ENCODE data around the gene SVIL.

The SVIL gene

GRCh38 chr10:29656451-29656992 lies 21.8 kb upstream of the SVIL start:
- TF ChIP-seq, protein P1, sequence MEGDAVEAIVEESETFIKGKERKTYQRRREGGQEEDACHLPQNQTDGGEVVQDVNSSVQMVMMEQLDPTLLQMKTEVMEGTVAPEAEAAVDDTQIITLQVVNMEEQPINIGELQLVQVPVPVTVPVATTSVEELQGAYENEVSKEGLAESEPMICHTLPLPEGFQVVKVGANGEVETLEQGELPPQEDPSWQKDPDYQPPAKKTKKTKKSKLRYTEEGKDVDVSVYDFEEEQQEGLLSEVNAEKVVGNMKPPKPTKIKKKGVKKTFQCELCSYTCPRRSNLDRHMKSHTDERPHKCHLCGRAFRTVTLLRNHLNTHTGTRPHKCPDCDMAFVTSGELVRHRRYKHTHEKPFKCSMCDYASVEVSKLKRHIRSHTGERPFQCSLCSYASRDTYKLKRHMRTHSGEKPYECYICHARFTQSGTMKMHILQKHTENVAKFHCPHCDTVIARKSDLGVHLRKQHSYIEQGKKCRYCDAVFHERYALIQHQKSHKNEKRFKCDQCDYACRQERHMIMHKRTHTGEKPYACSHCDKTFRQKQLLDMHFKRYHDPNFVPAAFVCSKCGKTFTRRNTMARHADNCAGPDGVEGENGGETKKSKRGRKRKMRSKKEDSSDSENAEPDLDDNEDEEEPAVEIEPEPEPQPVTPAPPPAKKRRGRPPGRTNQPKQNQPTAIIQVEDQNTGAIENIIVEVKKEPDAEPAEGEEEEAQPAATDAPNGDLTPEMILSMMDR (IDR thresholded peaks at IDR 0.05; ENCODE audit: unreplicated experiment in 3 of 3) = no peak
- H3K36me3 Mint-ChIP-seq (ENCODE audit: low read depth) = peaks cover 69% of the 10 kb centered on the region
- peaks cover 36% of the 10 kb centered on the region for H3K9me3 Mint-ChIP-seq
- H3K4me3 Mint-ChIP-seq = no peak overlapping the region
- H3K4me1 Mint-ChIP-seq = peaks cover 45% of the 10 kb centered on the region
- no peaks in the 10 kb centered on the region for H3K27me3 Mint-ChIP-seq (ENCODE audit: low read depth)
- H3K27ac Mint-ChIP-seq = no peak overlapping the region

GRCh38 chr10:29652192-29652591 lies 17.4 kb upstream of the SVIL start:
- Mint-ChIP-seq H3K36me3 (ENCODE audit: low read depth) (peaks cover 70% of the 10 kb centered on the region), H3K27ac (peak overlapping the region in 1 of 3 experiments; percentile 10), H3K4me3 (no peak overlapping the region), H3K9me3 (peaks cover 33% of the 10 kb centered on the region), H3K4me1 (peaks cover 36% of the 10 kb centered on the region), H3K27me3 (ENCODE audit: low read depth) (no peaks in the 10 kb centered on the region)
- TF ChIP-seq, protein P1 (IDR thresholded peaks at IDR 0.05; ENCODE audit: unreplicated experiment in 3 of 3) = no peak

GRCh38 chr10:29651767-29652166 lies 17.0 kb upstream of the SVIL start:
- Mint-ChIP-seq H3K36me3 (ENCODE audit: low read depth) (peaks cover 65% of the 10 kb centered on the region), H3K4me1 (peaks cover 39% of the 10 kb centered on the region), H3K27ac (peak overlapping the region in 1 of 3 experiments; percentile 10), H3K4me3 (no peak overlapping the region), H3K27me3 (ENCODE audit: low read depth) (no peaks in the 10 kb centered on the region), H3K9me3 (peaks cover 32% of the 10 kb centered on the region)
- TF ChIP-seq, protein P1 (IDR thresholded peaks at IDR 0.05; ENCODE audit: unreplicated experiment in 3 of 3) = no peak

DNA sequence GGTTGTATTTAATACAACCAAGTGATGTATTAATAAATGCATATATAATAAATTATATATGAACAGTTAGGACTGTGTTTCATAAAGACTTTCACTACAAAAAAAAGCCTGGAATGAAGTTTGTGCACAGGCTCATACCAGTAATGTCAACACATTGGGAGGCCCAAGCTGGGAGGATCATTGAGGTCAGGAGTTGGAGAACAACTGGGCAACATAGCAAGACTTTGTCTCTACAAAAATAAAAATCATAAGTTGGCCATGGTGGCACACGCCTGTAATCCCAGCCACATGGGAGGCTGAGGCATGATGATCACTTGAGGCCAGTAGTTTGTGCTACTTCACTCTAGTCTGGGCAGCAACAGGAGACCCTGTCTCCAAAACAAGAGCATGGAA lies 15.8 kb upstream of the SVIL start:
- TF ChIP-seq, protein P1 (IDR thresholded peaks at IDR 0.05; ENCODE audit: unreplicated experiment in 3 of 3) = no peak
- H3K4me1 Mint-ChIP-seq = peaks cover 52% of the 10 kb centered on the region
- H3K9me3 Mint-ChIP-seq = peaks cover 28% of the 10 kb centered on the region
- H3K4me3 Mint-ChIP-seq = no peak overlapping the region
- peaks cover 53% of the 10 kb centered on the region for H3K36me3 Mint-ChIP-seq (ENCODE audit: low read depth)
- H3K27ac Mint-ChIP-seq = peak overlapping the region in 1 of 3 experiments; percentile 10
- no peaks in the 10 kb centered on the region for H3K27me3 Mint-ChIP-seq (ENCODE audit: low read depth)

- TF ChIP-seq, protein P1 (IDR thresholded peaks at IDR 0.05; ENCODE audit: unreplicated experiment in 3 of 3) = no peak
Observed at GRCh38 chr10:29649561-29650551, 15.1 kb upstream of the SVIL start.

More at GRCh38 chr10:29649561-29650551, 15.1 kb upstream of the SVIL start:
- Mint-ChIP-seq H3K4me1 (peaks cover 56% of the 10 kb centered on the region), H3K9me3 (peaks cover 24% of the 10 kb centered on the region), H3K36me3 (ENCODE audit: low read depth) (peaks cover 46% of the 10 kb centered on the region), H3K4me3 (no peak overlapping the region), H3K27me3 (ENCODE audit: low read depth) (no peaks in the 10 kb centered on the region), H3K27ac (peak overlapping the region; percentile 74 to 92 (median 91))
